Skeletal muscle cell (primary cell): ENCODE data around the gene PPIE.

Experiments used
- DNase-seq: peaks from one replicate; pipeline ENCODE4 v3.0.0-alpha.2; 2010; ENCODE audit warnings: low read depth
- H3K4me3 ChIP-seq: 2 replicates; pipeline ENCODE4 v1.5.1; 2011; ENCODE audit warnings: low read depth, mild to moderate bottlenecking, control low read depth, low read length, moderate library complexity

PPIE gene

DNA sequence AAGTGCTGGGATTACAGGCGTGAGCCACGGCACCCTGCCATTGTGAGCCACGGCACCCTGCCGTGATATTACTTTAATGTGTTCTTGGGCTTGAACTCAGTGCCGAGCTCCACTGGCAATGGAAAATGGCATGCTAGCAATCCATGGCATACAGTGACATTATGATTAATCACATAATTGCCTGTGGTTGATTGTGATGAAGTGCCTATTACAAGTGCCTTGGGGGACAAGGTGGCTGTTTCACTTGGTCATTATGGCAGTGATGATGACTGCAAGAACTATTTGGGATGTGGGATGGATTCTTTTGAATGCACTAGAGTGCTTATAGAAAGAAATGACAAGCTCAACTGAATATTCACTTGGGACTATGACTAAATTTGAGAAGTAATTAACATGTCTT lies 25.1 kb upstream of the PPIE start:
- DNase-seq: no peak

DNA sequence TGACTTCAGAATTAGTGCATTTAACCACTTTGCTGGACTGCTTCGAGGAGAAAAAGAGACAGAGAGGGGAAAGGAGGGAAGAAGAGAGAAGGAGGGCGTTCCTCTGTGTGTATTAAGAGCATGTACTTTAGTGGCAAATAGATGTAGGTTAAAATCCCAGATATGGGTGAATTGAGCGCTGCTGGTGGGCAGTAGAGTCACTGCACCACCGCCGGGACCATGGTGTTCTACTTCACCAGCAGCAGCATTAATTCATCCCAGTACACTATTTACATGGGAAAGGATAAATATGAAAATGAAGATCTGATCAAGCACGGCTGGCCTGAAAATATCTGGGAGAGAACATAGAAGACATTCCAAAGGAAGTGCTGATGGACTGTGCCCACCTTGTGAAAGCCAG lies 20.9 kb upstream of the PPIE start:
- no peak for DNase-seq
- H3K4me3 ChIP-seq: no peak overlapping the region

More for the DNA sequence above, 25.1 kb upstream of the PPIE start:
- no peak overlapping the region for H3K4me3 ChIP-seq

DNA sequence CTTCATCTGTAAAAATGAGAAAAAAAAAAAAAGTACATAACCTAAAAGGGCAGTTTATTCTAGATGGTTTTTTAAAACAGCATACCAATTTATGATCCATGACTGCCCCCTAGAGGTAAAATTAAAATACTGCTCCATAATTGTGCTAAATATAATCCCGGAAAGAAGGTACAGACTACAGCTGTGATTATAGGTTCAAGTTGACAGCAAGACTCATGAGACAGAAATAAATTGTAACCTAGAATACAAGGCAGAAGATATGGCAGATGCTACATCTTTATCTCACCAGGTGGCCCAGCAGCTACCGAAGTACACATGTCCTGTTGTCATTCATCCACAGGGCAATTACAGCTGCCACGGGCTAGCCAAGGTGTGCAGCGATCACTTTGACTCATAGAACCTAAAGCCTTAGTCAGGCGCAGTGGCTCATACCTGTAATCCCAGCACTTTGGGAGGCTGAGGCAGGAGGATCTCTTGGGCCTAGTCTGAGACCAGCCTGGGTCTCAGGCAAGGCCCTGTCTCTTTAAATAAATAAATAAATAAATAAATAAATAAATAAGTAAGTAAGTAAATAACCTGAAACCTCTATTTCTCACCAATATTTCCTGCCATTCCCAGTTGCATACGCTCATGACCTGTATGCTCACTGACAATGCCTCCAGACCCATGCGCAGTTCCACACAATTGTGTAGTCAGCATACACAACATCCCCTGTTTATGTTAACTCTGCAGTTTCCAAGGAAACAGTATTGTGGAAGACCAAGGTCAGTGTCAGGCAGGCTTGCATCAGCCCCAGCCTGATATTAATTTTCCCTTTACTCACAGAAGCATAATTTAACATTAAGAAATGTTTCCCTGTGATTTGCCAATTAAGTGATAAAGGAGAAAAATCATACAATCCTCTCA lies 18.3 kb upstream of the PPIE start:
- DNase-seq: no peak

DNA sequence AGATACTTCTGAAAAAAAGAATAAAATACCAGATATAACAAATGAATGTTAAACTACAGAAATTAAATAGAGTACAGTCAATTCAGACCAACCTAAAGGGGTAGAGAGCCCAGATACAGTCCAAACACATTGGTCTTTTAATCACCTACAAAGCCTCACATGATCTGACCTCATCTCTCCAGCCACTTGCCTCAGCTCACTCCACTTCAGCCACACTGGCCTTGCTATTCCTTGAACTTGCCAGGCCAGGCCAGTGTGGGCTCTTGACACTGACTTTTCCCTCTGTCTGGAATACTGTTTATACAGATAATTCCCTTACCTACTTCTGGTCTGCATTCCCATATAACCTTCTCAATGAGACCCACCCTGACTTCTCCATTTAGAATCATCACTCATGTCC lies 17.0 kb upstream of the PPIE start:
- no peak overlapping the region for H3K4me3 ChIP-seq
- no peak for DNase-seq

More for the DNA sequence above, 18.3 kb upstream of the PPIE start:
- no peak overlapping the region for H3K4me3 ChIP-seq

DNA sequence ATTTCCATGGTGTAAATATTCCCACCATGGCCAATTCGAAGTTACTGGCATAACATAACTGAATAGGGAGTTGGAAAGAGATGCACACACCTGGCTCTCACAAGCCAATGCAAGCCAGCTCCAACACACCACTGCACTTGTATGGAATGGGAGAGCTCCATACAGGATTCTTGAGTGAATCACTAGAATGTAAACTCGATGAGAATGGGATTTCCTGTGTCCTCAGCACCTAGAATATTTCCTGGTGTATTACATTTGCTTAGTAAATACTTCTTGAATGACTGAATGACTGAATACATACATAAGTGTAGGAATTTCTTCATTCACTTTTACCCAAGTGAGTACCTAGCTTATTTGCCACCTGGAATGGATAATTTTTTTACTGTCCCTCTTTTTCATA lies 16.2 kb upstream of the PPIE start:
- no peak overlapping the region for H3K4me3 ChIP-seq
- DNase-seq: no peak

DNA sequence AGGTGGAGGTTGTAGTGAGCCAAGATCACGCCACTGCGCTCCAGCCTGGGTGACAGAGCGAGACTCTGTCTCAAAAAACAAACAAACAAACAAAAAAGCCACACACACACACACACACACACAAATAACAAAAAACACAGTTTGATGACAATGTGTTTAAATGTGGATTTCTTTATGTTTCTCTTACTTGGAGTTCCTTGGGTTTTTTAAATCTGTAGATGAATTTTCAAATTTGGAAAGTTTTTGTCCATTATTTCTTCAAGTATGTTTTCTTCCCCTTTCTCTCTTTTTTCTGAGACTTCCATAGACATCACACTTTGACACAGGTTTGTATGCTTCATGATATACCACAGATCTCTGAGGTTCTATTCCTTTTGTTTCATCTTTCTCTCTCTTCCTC lies 12.1 kb upstream of the PPIE start:
- no peak overlapping the region for H3K4me3 ChIP-seq
- DNase-seq: no peak

DNA sequence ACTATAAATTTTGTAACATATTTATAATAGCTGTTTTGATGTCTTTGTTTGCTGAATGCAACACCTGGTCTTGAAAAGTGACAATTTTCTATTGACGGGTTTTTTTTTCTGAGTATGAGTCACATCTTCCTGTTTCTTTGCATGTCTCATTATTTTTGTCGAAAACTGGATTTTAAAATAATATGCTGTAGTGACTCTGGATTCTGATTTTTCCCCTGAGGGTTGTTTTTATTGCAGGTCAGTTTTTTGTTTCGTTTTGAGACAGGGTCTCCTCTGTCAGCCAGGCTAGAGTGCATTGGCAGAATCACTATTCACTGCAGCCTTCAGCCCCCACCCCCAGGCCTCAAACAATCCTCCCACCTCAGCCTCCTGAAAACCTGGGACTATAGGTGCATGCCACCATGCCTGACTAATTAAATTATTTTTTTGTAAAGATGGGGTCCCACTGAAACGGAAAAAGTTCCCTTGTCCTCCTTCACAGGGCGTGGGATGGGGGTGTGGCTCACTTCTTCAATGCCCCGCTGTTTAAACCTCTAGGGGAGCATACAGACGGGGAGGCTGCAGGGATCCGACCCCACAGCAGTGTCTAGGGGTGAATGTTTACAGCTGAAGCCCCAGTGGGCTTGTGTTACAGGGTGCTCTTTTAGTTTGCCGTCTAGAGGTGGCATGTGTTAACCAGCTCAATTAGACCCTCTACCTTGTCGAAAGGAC lies 11.3 kb upstream of the PPIE start:
- H3K4me3 ChIP-seq: no peak overlapping the region
- DNase-seq: no peak

DNA sequence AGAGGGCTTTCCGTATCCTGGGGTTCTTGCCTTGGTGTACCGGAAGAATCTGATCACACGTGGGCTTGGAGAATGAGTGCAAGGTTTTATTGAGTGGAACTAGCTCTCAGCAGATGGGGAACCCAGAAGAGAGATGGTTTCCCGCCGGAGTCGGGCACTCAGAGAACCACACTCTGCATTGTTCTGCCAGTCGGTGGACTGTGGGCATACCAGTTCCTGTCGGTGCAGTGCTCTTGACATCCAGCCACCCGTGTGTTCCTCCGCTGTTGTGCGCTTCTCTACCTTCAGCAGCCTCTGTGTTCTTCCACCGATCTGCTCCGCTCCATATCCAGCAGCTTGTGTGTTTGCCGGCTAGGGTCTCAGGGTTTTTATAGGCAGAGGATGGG lies 10.8 kb upstream of the PPIE start:
- DNase-seq: no peak
- no peak overlapping the region for H3K4me3 ChIP-seq

DNA sequence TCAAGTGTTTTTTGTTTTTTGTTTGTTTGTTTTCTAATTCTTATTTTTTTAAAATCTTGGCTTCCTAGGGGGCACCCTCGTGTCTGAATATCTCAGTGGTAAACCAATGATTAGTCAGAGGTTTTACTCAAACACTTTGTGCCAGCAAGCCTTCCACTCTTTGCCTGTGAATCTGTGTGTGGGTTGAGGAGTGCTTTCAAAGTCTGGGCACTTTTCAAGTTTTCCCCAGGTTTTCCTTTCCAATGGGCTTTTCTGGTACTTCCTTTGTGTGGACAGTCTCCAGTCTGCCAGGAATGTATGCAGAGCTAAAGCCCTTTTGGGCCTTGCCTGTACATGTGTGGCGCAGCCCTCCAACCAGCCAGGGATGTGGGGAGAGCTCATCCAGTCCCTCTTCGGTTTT lies 9.7 kb upstream of the PPIE start:
- H3K4me3 ChIP-seq: no peak overlapping the region
- no peak for DNase-seq

DNA sequence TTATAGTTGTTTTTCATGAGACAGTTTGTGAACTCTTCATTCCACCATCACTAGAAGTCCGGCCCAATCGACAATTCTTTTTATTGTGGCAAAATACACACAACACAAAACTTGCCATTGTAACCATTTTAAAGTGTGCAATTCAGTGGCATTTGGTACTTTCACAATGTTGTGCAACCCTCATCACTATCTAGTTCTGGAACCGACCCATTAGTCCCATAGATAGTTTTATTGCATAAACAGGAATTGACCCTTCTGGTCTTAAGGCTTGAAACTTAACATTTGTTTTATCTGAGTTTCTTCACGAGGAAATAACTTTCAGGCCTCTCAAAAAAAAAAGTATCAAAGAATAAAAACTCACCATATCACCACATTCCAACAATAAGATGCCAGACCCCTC lies 8.8 kb upstream of the PPIE start:
- no peak overlapping the region for H3K4me3 ChIP-seq
- DNase-seq: no peak

DNA sequence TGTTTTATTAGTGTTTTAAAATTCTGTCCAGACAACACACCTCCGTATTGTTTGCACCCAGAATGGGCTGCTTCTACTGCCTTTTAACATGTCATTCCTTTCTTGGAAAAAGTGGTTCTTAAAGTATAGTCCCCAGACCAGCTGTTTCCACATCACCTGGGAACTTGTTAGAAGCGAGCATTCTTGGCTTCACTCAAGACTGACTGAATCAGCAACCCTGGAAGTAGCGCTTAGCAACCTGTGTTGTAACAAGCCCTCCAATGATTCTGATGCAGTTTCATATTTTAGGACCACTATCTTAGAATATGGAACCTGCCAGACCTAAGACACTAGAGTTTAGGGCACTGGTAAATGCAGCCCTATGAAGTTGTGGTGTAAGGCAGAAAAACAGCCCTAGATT lies 6.0 kb upstream of the PPIE start:
- H3K4me3 ChIP-seq: no peak overlapping the region
- DNase-seq: no peak

DNA sequence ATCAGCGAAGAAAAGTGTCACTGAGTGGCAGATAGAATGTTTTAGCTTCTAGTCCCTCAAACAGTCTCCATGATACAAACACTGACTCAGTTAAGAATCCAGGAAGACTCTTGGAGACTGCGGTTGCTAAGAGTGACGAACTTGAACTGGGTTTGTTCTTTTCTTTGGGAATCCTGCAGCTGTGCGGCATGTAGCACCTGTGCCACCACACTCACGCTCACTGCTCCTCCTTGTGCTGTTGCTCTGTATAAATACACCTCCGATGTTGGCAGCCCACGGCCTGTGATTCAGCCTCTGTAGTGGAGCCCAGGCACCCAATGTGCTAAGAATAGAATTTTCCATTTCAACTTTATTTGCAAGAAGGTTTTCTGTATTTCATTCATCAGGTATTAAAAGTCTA lies 5.5 kb upstream of the PPIE start:
- no peak overlapping the region for H3K4me3 ChIP-seq
- no peak for DNase-seq

DNA sequence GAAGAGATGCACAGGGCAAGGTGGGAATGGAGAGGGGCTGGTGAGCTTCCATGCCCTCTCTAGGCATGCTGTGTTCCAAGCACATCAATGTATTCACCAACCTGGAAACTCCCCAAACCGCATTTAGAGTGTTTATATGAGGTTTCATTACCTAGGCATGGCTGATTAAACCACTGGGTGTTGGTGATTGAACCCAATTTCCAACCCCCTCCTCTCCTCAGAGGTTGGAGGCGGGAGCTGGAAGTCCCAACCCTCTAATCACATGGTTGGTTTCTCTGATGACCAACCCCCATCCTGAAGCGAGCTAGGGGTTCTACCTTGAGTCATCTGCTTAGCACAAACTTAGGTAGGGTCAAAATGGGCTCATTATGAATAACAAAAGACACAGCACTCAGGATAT lies 3.0 kb upstream of the PPIE start:
- DNase-seq: no peak

DNA sequence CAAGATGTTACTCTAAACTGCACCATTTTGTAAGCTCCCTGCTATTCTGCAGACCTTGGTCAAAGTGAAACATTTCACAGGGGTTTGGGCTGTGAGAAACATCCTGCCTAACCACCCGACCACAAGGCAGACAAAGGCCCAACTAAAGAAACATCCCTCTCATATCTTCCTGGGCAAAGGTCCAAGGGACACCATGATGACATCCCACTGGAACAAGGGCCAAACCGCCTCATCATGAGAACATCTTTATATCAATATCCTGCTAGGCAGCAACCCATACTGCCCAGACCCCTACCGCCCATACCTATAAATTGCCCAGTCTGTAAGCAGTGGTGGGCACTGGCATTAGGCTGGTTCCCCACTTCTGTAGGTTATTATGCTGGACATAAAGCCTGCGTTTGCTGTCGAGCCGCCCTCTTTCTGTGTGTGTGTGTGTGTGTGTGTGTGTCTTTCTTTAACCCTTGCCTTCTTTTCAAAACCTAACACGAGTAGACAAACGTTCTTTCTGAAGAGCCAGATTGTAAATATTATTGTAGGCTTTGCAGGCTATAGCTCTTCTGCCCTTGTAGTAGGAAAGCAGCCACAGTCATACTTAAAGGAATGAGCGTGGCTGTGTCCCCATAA lies 1.0 kb upstream of the PPIE start:
- DNase-seq: peak; percentile 88
- H3K4me3 ChIP-seq: no peak overlapping the region

More for the DNA sequence above, 3.0 kb upstream of the PPIE start:
- H3K4me3 ChIP-seq: no peak overlapping the region

DNA sequence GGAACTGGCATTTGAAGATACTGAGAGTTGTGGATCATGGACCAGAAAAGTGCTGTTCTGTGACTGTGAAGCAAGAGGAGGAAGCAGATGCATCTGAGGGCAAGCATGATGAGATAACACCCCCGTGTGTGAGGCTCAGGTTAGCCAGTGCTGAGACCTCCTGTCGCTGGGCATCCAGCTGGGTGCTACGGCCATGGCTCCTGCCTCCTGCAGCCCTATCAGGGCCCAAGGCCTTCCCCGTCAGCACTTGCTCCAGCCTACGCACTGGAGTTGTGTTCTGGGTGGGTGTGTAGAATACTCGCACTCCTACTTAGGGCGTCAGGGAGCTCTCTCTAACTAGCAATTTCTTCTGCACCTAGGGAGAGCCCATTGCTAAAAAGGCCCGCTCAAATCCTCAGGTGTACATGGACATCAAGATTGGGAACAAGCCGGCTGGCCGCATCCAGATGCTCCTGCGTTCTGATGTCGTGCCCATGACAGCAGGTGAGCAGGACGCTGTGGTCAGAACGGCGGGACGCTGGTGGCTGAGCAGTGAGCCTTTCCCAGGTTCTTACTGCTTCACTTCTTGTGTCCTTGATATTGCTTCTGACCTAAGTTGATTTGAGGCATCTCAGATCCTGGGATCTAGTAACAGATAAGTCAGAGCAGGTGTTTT lies 6.5 kb downstream of the PPIE start:
- no peak for DNase-seq
- no peak overlapping the region for H3K4me3 ChIP-seq

DNA sequence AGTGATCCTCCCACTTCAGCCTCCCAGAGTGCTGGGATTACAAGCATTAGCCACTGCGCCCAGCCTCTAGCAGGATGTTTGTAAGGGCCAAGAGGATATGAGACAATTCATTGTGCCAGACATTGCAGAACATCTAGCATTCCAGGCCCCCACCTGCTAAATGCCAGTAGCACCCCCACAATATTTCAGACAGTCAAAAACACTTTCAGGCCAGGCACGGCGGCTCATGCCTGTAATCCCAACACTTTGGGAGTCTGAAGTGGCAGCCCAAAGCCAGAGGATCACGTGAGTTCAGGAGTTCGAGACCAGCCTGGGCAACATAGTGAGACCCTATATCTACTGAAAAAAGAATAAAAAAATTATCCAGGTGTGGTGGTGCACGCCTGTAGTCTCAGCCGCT lies 12.9 kb downstream of the PPIE start:
- H3K4me3 ChIP-seq: no peak overlapping the region

DNA sequence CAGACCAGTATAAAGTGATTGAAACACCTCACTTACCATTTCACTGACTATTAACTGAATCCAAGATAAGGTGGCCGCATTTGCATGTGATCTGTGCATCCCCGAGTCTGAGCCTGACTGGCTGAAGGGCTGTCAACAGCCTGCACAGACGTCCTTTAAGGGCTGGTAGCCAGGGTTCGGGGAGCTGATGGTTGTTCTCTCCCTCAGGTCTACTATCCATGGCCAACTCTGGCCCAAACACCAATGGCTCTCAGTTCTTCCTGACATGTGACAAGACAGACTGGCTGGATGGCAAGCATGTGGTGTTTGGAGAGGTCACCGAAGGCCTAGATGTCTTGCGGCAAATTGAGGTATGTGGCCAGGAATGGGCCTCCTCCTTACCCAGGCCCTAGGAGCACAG lies 14.0 kb downstream of the PPIE start:
- DNase-seq: no peak
- H3K4me3 ChIP-seq: no peak overlapping the region

More for the DNA sequence above, 12.9 kb downstream of the PPIE start:
- no peak for DNase-seq

DNA sequence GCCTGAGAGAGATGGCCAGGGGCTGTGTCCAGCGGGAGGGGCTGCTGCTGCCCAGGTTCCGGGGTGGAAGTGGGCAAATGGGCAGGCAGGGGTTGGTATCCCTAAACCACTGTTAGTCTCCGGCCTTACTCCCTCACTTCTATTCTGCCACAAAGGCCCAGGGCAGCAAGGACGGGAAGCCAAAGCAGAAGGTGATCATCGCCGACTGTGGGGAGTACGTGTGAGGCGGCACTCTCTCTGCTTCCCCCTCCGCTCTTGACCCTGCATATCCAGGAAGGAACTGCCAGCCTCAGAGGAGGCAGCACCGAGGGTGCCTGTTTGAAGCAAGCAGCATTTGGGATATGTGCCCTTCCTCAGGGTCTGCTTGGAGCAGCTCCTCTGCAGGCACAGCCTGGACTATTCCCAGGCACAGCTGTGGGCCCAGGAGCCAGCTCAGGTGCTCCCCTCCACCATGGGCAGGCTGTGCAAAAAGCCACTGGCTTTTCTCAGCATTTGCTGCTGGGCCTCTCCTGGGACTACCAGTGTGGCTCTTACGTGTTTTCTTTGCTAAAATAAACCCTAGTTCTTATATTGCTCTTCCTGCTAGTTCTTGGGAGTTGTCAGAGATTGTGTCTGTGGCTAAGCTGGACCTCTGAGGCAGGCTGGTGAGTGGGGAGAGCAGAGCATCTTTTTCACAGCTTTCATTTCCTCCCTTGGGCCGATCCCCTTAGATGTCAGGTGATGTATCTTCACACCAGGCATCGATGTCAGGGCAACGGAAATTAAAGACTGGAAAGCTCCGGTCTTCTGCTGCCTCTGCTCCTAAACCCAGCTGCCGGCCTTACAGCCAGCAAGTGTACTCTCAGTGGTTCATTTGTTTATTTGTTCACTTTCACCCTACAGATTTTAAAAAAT lies 14.7 kb downstream of the PPIE start:
- H3K4me3 ChIP-seq: no peak overlapping the region
- no peak for DNase-seq

DNA sequence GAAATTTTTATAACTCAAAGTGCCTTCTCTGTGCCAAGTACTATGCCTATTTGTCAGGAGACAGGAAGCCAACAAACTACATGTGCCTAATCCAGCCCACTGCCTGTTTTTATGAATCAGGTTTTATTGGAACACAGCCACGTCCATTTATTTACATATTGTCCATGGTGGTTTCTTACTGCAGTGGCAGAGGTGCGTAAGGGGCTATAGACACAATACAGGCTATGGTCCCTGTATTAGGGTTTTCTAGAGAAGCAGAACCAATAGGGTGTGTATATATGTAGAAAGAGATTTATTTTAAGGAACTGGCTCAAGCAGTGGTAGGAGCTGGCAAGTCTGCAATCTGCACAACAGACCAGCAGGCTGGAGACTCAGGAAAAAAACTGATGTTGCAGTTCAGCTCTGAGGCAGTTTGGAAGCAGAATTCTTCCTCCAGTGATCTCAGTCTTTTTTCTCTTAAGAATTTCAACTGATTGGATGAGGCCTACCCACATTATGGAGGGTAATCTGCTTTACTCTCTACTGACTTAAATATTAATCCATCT lies 15.4 kb downstream of the PPIE start:
- no peak overlapping the region for H3K4me3 ChIP-seq
- no peak for DNase-seq
